RWPE2 (cell line): ENCODE data around the gene PRDM16.

Experiments used
- ATAC-seq: fragments of 200-7000 bp; cut with Tn5 transposase; 3 replicates; pipeline ENCODE4 v1.9.1; 2021; ENCODE audit warnings: low read depth
- DNase-seq: peaks from one replicate; pipeline ENCODE4 v3.0.0-alpha.2; 2020; ENCODE audit warnings: low spot score
- H3K27ac ChIP-seq: fragments of 450-650 bp; 2 replicates; pipeline ENCODE4 v1.5.1; 2017; ENCODE audit warnings: mild to moderate bottlenecking; ENCODE audit not compliant: poor library complexity, severe bottlenecking
- H3K27me3 ChIP-seq: fragments of 250-450 bp; sonication (Bioruptor Pico); 2 replicates; pipeline ENCODE4 v1.5.1; 2021; ENCODE audit warnings: mild to moderate bottlenecking, moderate library complexity; ENCODE audit not compliant: insufficient read depth, poor library complexity, severe bottlenecking
- H3K36me3 ChIP-seq: fragments of 250-450 bp; sonication (Bioruptor Pico); 2 replicates; pipeline ENCODE4 v1.5.1; 2020; ENCODE audit warnings: low read depth, mild to moderate bottlenecking, moderate library complexity
- H3K4me1 ChIP-seq: fragments of 250-450 bp; sonication (Bioruptor Pico); 2 replicates; pipeline ENCODE4 v1.5.1; 2021; ENCODE audit warnings: mild to moderate bottlenecking, moderate library complexity; ENCODE audit not compliant: insufficient read depth, poor library complexity, severe bottlenecking
- H3K4me3 ChIP-seq: fragments of 250-450 bp; sonication (Bioruptor Pico); 2 replicates; pipeline ENCODE4 v1.5.1; 2021; ENCODE audit warnings: mild to moderate bottlenecking, moderate library complexity; ENCODE audit not compliant: severe bottlenecking
- H3K9me3 ChIP-seq: fragments of 250-450 bp; sonication (Bioruptor Pico); 2 replicates; pipeline ENCODE4 v1.5.1; 2021; ENCODE audit warnings: mild to moderate bottlenecking, moderate library complexity; ENCODE audit not compliant: severe bottlenecking
- CTCF ChIP-seq: fragments of 450-650 bp; IDR thresholded peaks from one replicate; pipeline ENCODE4 v1.5.1; 2017; ENCODE audit warnings: mild to moderate bottlenecking, moderate library complexity; ENCODE audit not compliant: poor library complexity, severe bottlenecking

The PRDM16 gene

GRCh38 chr1:3262681-3263286 is 193.8 kb downstream of the PRDM16 start:
- H3K36me3 ChIP-seq: no peaks in the 10 kb centered on the region
- TF ChIP-seq CTCF: no peak
- no peak for DNase-seq
- no peak overlapping the region for H3K27ac ChIP-seq
- H3K4me1 ChIP-seq: no peaks in the 10 kb centered on the region
- ATAC-seq: no peak
- H3K9me3 ChIP-seq: no peaks in the 10 kb centered on the region
- no peaks in the 10 kb centered on the region for H3K27me3 ChIP-seq
- H3K4me3 ChIP-seq: no peak overlapping the region

GRCh38 chr1:3263790-3264189 is 194.8 kb downstream of the PRDM16 start:
- H3K4me3 ChIP-seq: no peak overlapping the region
- no peaks in the 10 kb centered on the region for H3K36me3 ChIP-seq
- TF ChIP-seq CTCF: no peak
- H3K27me3 ChIP-seq: no peaks in the 10 kb centered on the region
- ATAC-seq (no peak), DNase-seq (no peak)
- no peaks in the 10 kb centered on the region for H3K9me3 ChIP-seq
- no peaks in the 10 kb centered on the region for H3K4me1 ChIP-seq
- no peak overlapping the region for H3K27ac ChIP-seq

GRCh38 chr1:3264456-3264855 is 195.5 kb downstream of the PRDM16 start:
- no peak for TF ChIP-seq CTCF
- no peak overlapping the region for H3K4me3 ChIP-seq
- H3K4me1 ChIP-seq: no peaks in the 10 kb centered on the region
- ATAC-seq (no peak), DNase-seq (no peak)
- no peak overlapping the region for H3K27ac ChIP-seq
- H3K36me3 ChIP-seq: no peaks in the 10 kb centered on the region
- H3K27me3 ChIP-seq: no peaks in the 10 kb centered on the region
- H3K9me3 ChIP-seq: no peaks in the 10 kb centered on the region

- Histone ChIP-seq H3K4me3 (no peak overlapping the region), H3K4me1 (no peaks in the 10 kb centered on the region), H3K36me3 (no peaks in the 10 kb centered on the region), H3K9me3 (no peaks in the 10 kb centered on the region), H3K27me3 (peaks cover 10% of the 10 kb centered on the region), H3K27ac (no peak overlapping the region)
- DNase-seq (no peak), ATAC-seq (no peak)
- no peak for TF ChIP-seq CTCF
Measured at GRCh38 chr1:3265835-3266805, 197.1 kb downstream of the PRDM16 start.
